GM06990 (cell line): ENCODE measurements around the gene ANKRD39.

Experiments
- DNase-seq: peaks from one replicate; pipeline ENCODE4 v3.0.0-alpha.2; 2011; ENCODE audit not compliant: insufficient read length; ENCODE audit errors: extremely low read depth
- H3K27me3 ChIP-seq: replicated peaks from 2 replicates; pipeline ENCODE4 v1.6.0; 2011; ENCODE audit warnings: low read length; ENCODE audit not compliant: control insufficient read depth, insufficient read depth
- H3K36me3 ChIP-seq: 2 replicates; pipeline ENCODE4 v1.5.1; 2011; ENCODE audit warnings: low read length; ENCODE audit not compliant: control insufficient read depth, insufficient read depth
- H3K4me3 ChIP-seq: replicated peaks from 2 replicates; pipeline ENCODE4 v1.5.1; 2011; ENCODE audit warnings: low read depth, mild to moderate bottlenecking, control low read depth, low read length
- CTCF ChIP-seq: IDR thresholded peaks from 2 replicates; pipeline ENCODE4 v1.5.1; 2011; ENCODE audit warnings: low read length, control low read depth, mild to moderate bottlenecking, inconsistent platforms; ENCODE audit not compliant: insufficient read depth, poor library complexity, severe bottlenecking

The ANKRD39 gene

GRCh38 chr2:96857667-96858372, at the start of gene ANKRD39:
Gene ANKRD39 (minus strand): TSS chr2:96858016. CDS start chr2:96857987, 29 bp downstream.
- H3K4me3 ChIP-seq, result peak within 1 kb of the TSS; percentile 86
- H3K27me3 ChIP-seq, result no peaks in the 10 kb centered on the region
- TF ChIP-seq CTCF, result peak; percentile 76
- DNase-seq, result peak; percentile 99
- peaks cover 9% of the 10 kb centered on the region for H3K36me3 ChIP-seq

- DNase-seq, result no peak
- TF ChIP-seq CTCF, result no peak
- no peak overlapping the region for H3K4me3 ChIP-seq
These were observed 48.9 kb upstream of the ANKRD39 start for GRCh38 chr2:96906729-96907114.

GRCh38 chr2:96903815-96904214, 46.0 kb upstream of the ANKRD39 start:
- TF ChIP-seq CTCF, result no peak
- Histone ChIP-seq H3K4me3 (no peak overlapping the region), H3K27me3 (no peaks in the 10 kb centered on the region; the same call in 1 of the 2 replicates), H3K36me3 (no peaks in the 10 kb centered on the region)
- DNase-seq, result no peak

More at GRCh38 chr2:96906729-96907114, 48.9 kb upstream of the ANKRD39 start:
- H3K36me3 ChIP-seq, result no peaks in the 10 kb centered on the region
- no peaks in the 10 kb centered on the region; the same call in none of the 2 replicates for H3K27me3 ChIP-seq

- no peaks in the 10 kb centered on the region; the same call in 1 of the 2 replicates for H3K27me3 ChIP-seq
- no peak for DNase-seq
- TF ChIP-seq CTCF, result no peak
- no peaks in the 10 kb centered on the region for H3K36me3 ChIP-seq
- H3K4me3 ChIP-seq, result no peak overlapping the region
These were observed 45.5 kb upstream of the ANKRD39 start for GRCh38 chr2:96903318-96903717.

- Histone ChIP-seq H3K27me3 (peaks cover 2% of the 10 kb centered on the region; the same call in 1 of the 2 replicates), H3K36me3 (no peaks in the 10 kb centered on the region), H3K4me3 (no peak overlapping the region)
- no peak for DNase-seq
- TF ChIP-seq CTCF, result no peak
These were observed 42.4 kb upstream of the ANKRD39 start for GRCh38 chr2:96900237-96900636.

- no peak overlapping the region for H3K4me3 ChIP-seq
- H3K27me3 ChIP-seq, result peaks cover 2% of the 10 kb centered on the region; the same call in 1 of the 2 replicates
- no peak for TF ChIP-seq CTCF
- no peaks in the 10 kb centered on the region for H3K36me3 ChIP-seq
- no peak for DNase-seq
These were observed 41.6 kb upstream of the ANKRD39 start for GRCh38 chr2:96899413-96899741.
